RWPE1 (cell line): ENCODE measurements around the gene SLC48A1.
A peak's percentile ranks its signal among the peaks of the same experiment; 100 is the strongest.

Source experiments
- CTCF ChIA-PET: fragments of 350-600 bp; sonication (Branson Sonifier 250); formaldehyde crosslinking; extraction: SDS; loops from one replicate; lab custom pipeline; 2021; lab: Yijun Ruan, JAX
- POLR2A ChIA-PET: fragments of 400-600 bp; formaldehyde crosslinking; extraction: SDS; loops from one replicate; lab custom pipeline; 2020; ENCODE audit warnings: antibody characterized with exemption; ENCODE audit not compliant: low non-redundant PET; lab: Yijun Ruan, JAX
- DNase-seq: peaks from one replicate; pipeline ENCODE4 v3.0.0; 2012; ENCODE audit warnings: low spot score
- H3K27ac ChIP-seq: fragments of 450-650 bp; 2 replicates; pipeline ENCODE4 v1.5.1; 2017
- CTCF ChIP-seq: fragments of 450-650 bp; conservative IDR thresholded peaks from 2 replicates; pipeline ENCODE4 v1.5.1; 2017; ENCODE audit warnings: low read depth, mild to moderate bottlenecking

The SLC48A1 gene

GRCh38 chr12:47750229-47750798 lies 22.7 kb upstream of the SLC48A1 start:
- peak overlapping the region; percentile 93 for H3K27ac ChIP-seq
- CTCF ChIA-PET = no interaction called here
- POLR2A ChIA-PET = no interaction called here
- DNase-seq = no peak
- no peak for TF ChIP-seq CTCF

GRCh38 chr12:47750916-47751470 lies 22.0 kb upstream of the SLC48A1 start:
- DNase-seq = no peak
- peak overlapping the region; percentile 93 for H3K27ac ChIP-seq
- ChIA-PET POLR2A (no interaction called here), CTCF (interaction anchor here (0.9 kb wide), 1 partner anchor 21 kb away, joined by 3 read pairs; no protein-coding TSS in a partner anchor)
- TF ChIP-seq CTCF = no peak

GRCh38 chr12:47751561-47751960 lies 21.5 kb upstream of the SLC48A1 start:
- POLR2A ChIA-PET = no interaction called here
- CTCF ChIA-PET = interaction anchor here (0.9 kb wide), 1 partner anchor 21 kb away, joined by 3 read pairs; no protein-coding TSS in a partner anchor
- TF ChIP-seq CTCF = no peak
- no peak for DNase-seq
- H3K27ac ChIP-seq = peak overlapping the region; percentile 93

- ChIA-PET CTCF (interaction anchor here (0.9 to 5.2 kb wide), 2 partner anchors 9 to 20 kb away, joined by 3 to 36 read pairs; no protein-coding TSS in a partner anchor), POLR2A (no interaction called here)
- H3K27ac ChIP-seq = peak overlapping the region; percentile 93
- TF ChIP-seq CTCF = no peak
- no peak for DNase-seq
Observed at GRCh38 chr12:47752121-47752520, 20.9 kb upstream of the SLC48A1 start.

- ChIA-PET POLR2A (no interaction called here), CTCF (interaction anchor here (5.2 kb wide), 1 partner anchor 10 kb away, joined by 36 read pairs; no protein-coding TSS in a partner anchor)
- DNase-seq = peak; percentile 83
- H3K27ac ChIP-seq = peak overlapping the region; percentile 93
- TF ChIP-seq CTCF = no peak
Observed at GRCh38 chr12:47752552-47752951, 20.5 kb upstream of the SLC48A1 start.

GRCh38 chr12:47753021-47754001 lies 19.7 kb upstream of the SLC48A1 start:
- no peak for TF ChIP-seq CTCF
- DNase-seq = peak; percentile 48
- ChIA-PET CTCF (interaction anchor here (0.7 to 5.2 kb wide), 3 partner anchors 10 to 789 kb away, joined by 3 to 36 read pairs (median 23); no protein-coding TSS in a partner anchor), POLR2A (interaction anchor here (1.0 kb wide), 1 partner anchor 27 kb away, joined by 3 read pairs; no protein-coding TSS in a partner anchor)
- peak overlapping the region; percentile 93 for H3K27ac ChIP-seq
